Gastrocnemius medialis (tissue), 4 donors: Measurements from ENCODE around the gene DYNLL1.

Experiments
- CTCF ChIP-seq, 5 experiments: fragments of 450-650 bp in 3 of 5; fragments of 200-600 bp in 2 of 5; sonication (generic) in 2 of 5; IDR thresholded peaks in 4 of 5; conservative IDR thresholded peaks in 1 of 5; 1 replicate in 4 of 5; 2 replicates in 1 of 5; pipeline ENCODE4 v1.5.1; 2016 to 2019; ENCODE audit warnings: antibody characterized with exemption in 5 of 5, mild to moderate bottlenecking in 3 of 5, moderate library complexity in 3 of 5
- POLR2A ChIP-seq, 2 donors: fragments of 450-650 bp; IDR thresholded peaks; one replicate each; pipeline ENCODE4 v1.6.1; 2017; ENCODE audit warnings: antibody characterized with exemption in 2 of 2, mild to moderate bottlenecking in 2 of 2, moderate library complexity in 2 of 2

- TF ChIP-seq CTCF (IDR thresholded peaks at IDR 0.05 in 4 of 5, conservative IDR thresholded peaks at IDR 0.05 in 1 of 5), result no peak
- no peak for TF ChIP-seq POLR2A (IDR thresholded peaks at IDR 0.05)
Measured at GRCh38 chr12:120472521-120472920, 23.4 kb upstream of the DYNLL1 start.
